Aortic smooth muscle cell (primary cell): ENCODE data around the gene KCNMB2. TPM values are rescaled to one million over a fixed set of nuclear protein-coding genes. Genes with fewer than 3 reads are reported as not detected.

ENCODE experiments used
- total RNA-seq: library from RNA; depleted of rRNA; stranded (reverse); fragments of >200 nt; gene quantifications from 2 replicates; pipeline ENCODE4 v1.2.3, GENCODE V29; 2014

KCNMB2 gene
- not detected in 2 replicates for total RNA-seq

GRCh38 chr3:178536211-178537079 lies at the start of gene KCNMB2:
Gene KCNMB2, plus strand, starts transcription at chr3:178536436.

